Measurements from ENCODE around the gene TNFAIP8.

GRCh38 chr5:119402081-119402480, 46.3 kb downstream of the TNFAIP8 start:
- TF ChIP-seq RAD21 (CRISPR knock-in tag; conservative IDR thresholded peaks at IDR 0.05 in 1 of 2, IDR thresholded peaks at IDR 0.05 in 1 of 2): no peak
- TF ChIP-seq MIER1 (IDR thresholded peaks at IDR 0.05; ENCODE audit: low read depth): no peak
- TF ChIP-seq MYNN (IDR thresholded peaks at IDR 0.05): no peak
- no peak for TF ChIP-seq MYNN (CRISPR knock-in tag; IDR thresholded peaks at IDR 0.05)
- no peak for TF ChIP-seq ELK1 (CRISPR knock-in tag; IDR thresholded peaks at IDR 0.05)
